ENCODE results near the gene NFE2L1.
A peak's percentile ranks its signal among the peaks of the same experiment; 100 is the strongest.

NFE2L1 gene

GRCh38 chr17:48107137-48108055, 59.2 kb downstream of the NFE2L1 start, which contains the start of gene SNX11:
SNX11 (plus strand) TSS chr17:48107766; CDS start chr17:48112044, 4,278 bp downstream.
- H4K20me1 ChIP-seq (ENCODE audit: insufficient read depth, low read length, poor library complexity, severe bottlenecking), result peaks cover 4% of the 10 kb centered on the region
- H3K27me3 ChIP-seq (ENCODE audit: insufficient read depth, low read length, poor library complexity, severe bottlenecking), result no peaks in the 10 kb centered on the region
- H2AFZ ChIP-seq (ENCODE audit: low read length), result peak within 1 kb of the TSS; percentile 98
- H3K9me2 ChIP-seq (replicated peaks; ENCODE audit: low read depth, low read length), result no peaks in the 10 kb centered on the region
- H3K4me3 ChIP-seq (ENCODE audit: low read length, poor library complexity, severe bottlenecking), result peak within 1 kb of the TSS; percentile 98
- H3K9me3 ChIP-seq (ENCODE audit: insufficient read depth, low read depth, low read length), result no peaks in the 10 kb centered on the region
- H3K36me3 ChIP-seq (ENCODE audit: insufficient read depth, low read length), result no peaks in the 10 kb centered on the region
- no peak for TF ChIP-seq CTCF (conservative IDR thresholded peaks at IDR 0.05; ENCODE audit: low read length)
- TF ChIP-seq EZH2phosphoT487 (IDR thresholded peaks at IDR 0.05; ENCODE audit: borderline replicate concordance), result no peak
- peak within 1 kb of the TSS; percentile 96 for H3K4me2 ChIP-seq (ENCODE audit: low read depth, low read length, poor library complexity, severe bottlenecking)
- peaks cover 31% of the 10 kb centered on the region for H3K4me1 ChIP-seq (ENCODE audit: insufficient read depth, low read length, poor library complexity, severe bottlenecking)
- H3K9ac ChIP-seq (ENCODE audit: low read depth, low read length, poor library complexity, severe bottlenecking), result peak within 1 kb of the TSS; percentile 85
- peaks cover 46% of the 10 kb centered on the region for H3K79me2 ChIP-seq (ENCODE audit: insufficient read depth, low read length)
- no peaks in the 10 kb centered on the region; the same call in 1 of the 2 replicates for H3F3A ChIP-seq (ENCODE audit: low read depth)

- Histone ChIP-seq H3K4me3 (ENCODE audit: low read length, poor library complexity, severe bottlenecking) (peak overlapping the region; percentile 30), H3K4me2 (ENCODE audit: low read depth, low read length, poor library complexity, severe bottlenecking) (peak overlapping the region; percentile 47), H3K4me1 (ENCODE audit: insufficient read depth, low read length, poor library complexity, severe bottlenecking) (peaks cover 41% of the 10 kb centered on the region), H3K79me2 (ENCODE audit: insufficient read depth, low read length) (peaks cover 64% of the 10 kb centered on the region), H2AFZ (ENCODE audit: low read length) (no peak overlapping the region), H3F3A (ENCODE audit: low read depth) (no peaks in the 10 kb centered on the region; the same call in 1 of the 2 replicates), H3K36me3 (ENCODE audit: insufficient read depth, low read length) (peaks cover 15% of the 10 kb centered on the region; the same call in 1 of the 2 replicates), H3K9ac (ENCODE audit: low read depth, low read length, poor library complexity, severe bottlenecking) (peak overlapping the region; percentile 20), H3K9me2 (replicated peaks; ENCODE audit: low read depth, low read length) (no peaks in the 10 kb centered on the region), H3K9me3 (ENCODE audit: insufficient read depth, low read depth, low read length) (no peaks in the 10 kb centered on the region), H4K20me1 (ENCODE audit: insufficient read depth, low read length, poor library complexity, severe bottlenecking) (peaks cover 4% of the 10 kb centered on the region), H3K27me3 (ENCODE audit: insufficient read depth, low read length, poor library complexity, severe bottlenecking) (no peaks in the 10 kb centered on the region)
- TF ChIP-seq EZH2phosphoT487 (IDR thresholded peaks at IDR 0.05; ENCODE audit: borderline replicate concordance), result no peak
- TF ChIP-seq CTCF (conservative IDR thresholded peaks at IDR 0.05; ENCODE audit: low read length), result no peak
Measured at GRCh38 chr17:48110761-48111160, 62.6 kb downstream of the NFE2L1 start.
